IPS-NIHi7 (cell line): ENCODE measurements around the gene CDK7.
"Not testable (repeated sequence)": the region's sequence is repeated elsewhere in the genome, so short reads cannot be mapped to it uniquely, and the experiment has no call there.

ENCODE experiments used
- DNase-seq: peaks from one replicate; pipeline ENCODE4 v3.0.0; 2012; ENCODE audit warnings: mixed read lengths; ENCODE audit errors: extremely low spot score

CDK7 gene

GRCh38 chr5:69237877-69238276 is 3.2 kb downstream of the CDK7 start:
- no peak for DNase-seq

- DNase-seq = no peak
These were observed 4.1 kb downstream of the CDK7 start for GRCh38 chr5:69238760-69239251.

GRCh38 chr5:69242215-69242927 is 7.7 kb downstream of the CDK7 start:
- no peak for DNase-seq

GRCh38 chr5:69245031-69245430 is 10.3 kb downstream of the CDK7 start:
- no peak for DNase-seq

GRCh38 chr5:69248019-69248418 is 13.3 kb downstream of the CDK7 start:
- no peak for DNase-seq

GRCh38 chr5:69250593-69250992 is 15.9 kb downstream of the CDK7 start:
- DNase-seq = no peak

- DNase-seq = no peak
These were observed 17.8 kb downstream of the CDK7 start for GRCh38 chr5:69252437-69252836.

GRCh38 chr5:69255940-69256339 is 21.3 kb downstream of the CDK7 start:
- DNase-seq = not testable (repeated sequence)

- DNase-seq = no peak
These were observed 22.9 kb downstream of the CDK7 start for GRCh38 chr5:69257577-69257976.

GRCh38 chr5:69261034-69261433 is 26.3 kb downstream of the CDK7 start:
- DNase-seq = no peak

GRCh38 chr5:69265931-69266330 is 31.2 kb downstream of the CDK7 start:
- peak; percentile 75 for DNase-seq

- no peak for DNase-seq
These were observed 34.2 kb downstream of the CDK7 start for GRCh38 chr5:69268899-69269298.

- no peak for DNase-seq
These were observed 36.2 kb downstream of the CDK7 start for GRCh38 chr5:69270840-69271239.

- DNase-seq = no peak
These were observed 36.7 kb downstream of the CDK7 start for GRCh38 chr5:69271376-69271775.

GRCh38 chr5:69275563-69275962 is 40.9 kb downstream of the CDK7 start:
- no peak for DNase-seq

- DNase-seq = no peak
These were observed 41.9 kb downstream of the CDK7 start for GRCh38 chr5:69276422-69277174.

- DNase-seq = no peak
These were observed 44.8 kb downstream of the CDK7 start for GRCh38 chr5:69279517-69279916.

- no peak for DNase-seq
These were observed 46.4 kb downstream of the CDK7 start for GRCh38 chr5:69281114-69281513.

- DNase-seq = no peak
These were observed 49.5 kb downstream of the CDK7 start for GRCh38 chr5:69284203-69284602.

- DNase-seq = no peak
These were observed 50.9 kb downstream of the CDK7 start for GRCh38 chr5:69285448-69286116.

- no peak for DNase-seq
These were observed 53.4 kb downstream of the CDK7 start for GRCh38 chr5:69288069-69288468.

GRCh38 chr5:69288688-69289087 is 54.0 kb downstream of the CDK7 start:
- DNase-seq = no peak

GRCh38 chr5:69292306-69292705 is 57.6 kb downstream of the CDK7 start:
- DNase-seq = no peak
